ENCODE data around the gene PKN2. TPM values are rescaled to one million over a fixed set of nuclear protein-coding genes. Genes with fewer than 3 reads are reported as not detected.

PKN2 gene
- total and polyA plus RNA-seq, 9 of the 15 experiments (the other 6 are each of a cell fraction or from before 2014, with no cell fraction given) = 4.5 to 25.3 (median 19.2) TPM

DNA sequence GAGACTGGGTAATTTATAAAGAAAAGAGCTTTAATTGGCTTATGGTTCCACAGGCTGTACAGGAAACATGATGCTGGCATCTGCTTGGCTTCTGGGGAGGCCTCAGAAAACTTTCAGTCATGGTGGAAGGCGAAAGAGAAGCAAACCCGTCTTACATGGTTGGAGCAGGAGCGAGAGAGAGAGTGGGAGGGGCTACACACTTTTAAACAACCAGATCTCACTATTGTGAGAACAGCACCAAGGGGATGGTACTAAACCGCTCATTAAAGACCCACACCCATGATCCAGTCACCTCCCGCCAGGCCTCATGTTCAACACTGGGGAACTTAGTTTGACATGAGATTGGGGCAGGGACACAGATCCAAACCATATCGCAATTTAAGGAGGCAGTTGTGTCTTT, 69.4 kb downstream of the PKN2 start:
- peaks cover 16% of the 10 kb centered on the region; the same call in 2 of the 3 replicates for H3K79me2 ChIP-seq (ENCODE audit: control insufficient read depth, insufficient read depth, low read length)
- no peaks in the 10 kb centered on the region for H3K4me1 ChIP-seq (replicated peaks in 1 of 2; ENCODE audit: control insufficient read depth in 2 of 2, insufficient read depth in 2 of 2, low read length in 2 of 2)
- intact Hi-C loops (cut with micrococcal nuclease) (no loop called here), in situ Hi-C loops (cut with MboI) (no loop called here)
- H3K4me3 ChIP-seq = no peak overlapping the region
- H3K9me3 ChIP-seq (replicated peaks; ENCODE audit: control insufficient read depth, insufficient read depth, low read depth, low read length) = no peaks in the 10 kb centered on the region
- DNase-seq (ENCODE audit: extremely low read depth in 1 of 4, low spot score in 3 of 4) (no peak), ATAC-seq (no peak), FAIRE-seq (no peak)
- no peak overlapping the region for H3K9ac ChIP-seq (ENCODE audit: insufficient read depth in 1 of 2, low read depth in 2 of 2, low read length in 2 of 2)
- ChIA-PET CTCF (ENCODE audit: low intra/inter-chr PET ratio) (no interaction called here), POLR2A (interaction anchor here (1.0 kb wide), 1 partner anchor 137 kb away, joined by 3 read pairs; no protein-coding TSS in a partner anchor)
- H3K27me3 ChIP-seq (ENCODE audit: control insufficient read depth in 2 of 2, insufficient read depth in 2 of 2, low read length in 2 of 2) = no peaks in the 10 kb centered on the region
- H2AFZ ChIP-seq (ENCODE audit: low read depth, low read length) = no peak overlapping the region
- WGBS (ENCODE audit: insufficient coverage, low coverage, missing lambda C conversion rate) = 98% methylated on average over 6 of the region's 6 CpGs
- no peak overlapping the region for H3K4me2 ChIP-seq (ENCODE audit: insufficient read depth, low read length)
- no peak overlapping the region for H3K27ac ChIP-seq (ENCODE audit: extremely low read depth, low read depth, low read length)
- H3K36me3 ChIP-seq (ENCODE audit: control insufficient read depth, insufficient read depth, low read length) = peaks cover 23% of the 10 kb centered on the region; the same call in 2 of the 3 replicates
- H3K9me1 ChIP-seq (ENCODE audit: control insufficient read depth, insufficient read depth, low read length) = no peaks in the 10 kb centered on the region
- no TSS peak for BruUV-seq (replicated peaks)
- no peaks in the 10 kb centered on the region for H4K20me1 ChIP-seq (replicated peaks; ENCODE audit: control insufficient read depth, insufficient read depth, low read length)
- TF ChIP-seq EGR1 (conservative IDR thresholded peaks at IDR 0.05) (no peak), FOXA1 (IDR thresholded peaks at IDR 0.05; ENCODE audit: borderline replicate concordance) (no peak), SRSF3 (IDR thresholded peaks at IDR 0.05; ENCODE audit: insufficient read depth, low read length) (no peak), TSC22D4 (tag; IDR thresholded peaks at IDR 0.05) (no peak), HDGF (IDR thresholded peaks at IDR 0.05) (no peak)

GRCh38 chr1:88763649-88764406, 79.8 kb downstream of the PKN2 start:
- H4K20me1 ChIP-seq (replicated peaks; ENCODE audit: control insufficient read depth, insufficient read depth, low read length) = no peaks in the 10 kb centered on the region
- CTCF ChIA-PET (ENCODE audit: low intra/inter-chr PET ratio) = no interaction called here
- no peak overlapping the region for H3K27ac ChIP-seq (ENCODE audit: extremely low read depth, low read depth, low read length)
- H3K27me3 ChIP-seq (ENCODE audit: control insufficient read depth in 2 of 2, insufficient read depth in 2 of 2, low read length in 2 of 2) = no peaks in the 10 kb centered on the region
- no peak for DNase-seq (ENCODE audit: extremely low read depth in 1 of 4, low spot score in 3 of 4)
- POLR2A ChIA-PET = interaction anchor here (0.7 to 0.9 kb wide), 2 partner anchors 13 to 14 kb away, joined by 3 read pairs; no protein-coding TSS in a partner anchor
- ATAC-seq = no peak
- no peak overlapping the region for H3K4me2 ChIP-seq (ENCODE audit: insufficient read depth, low read length)
- H3K36me3 ChIP-seq (ENCODE audit: control insufficient read depth, insufficient read depth, low read length) = peaks cover 32% of the 10 kb centered on the region
- in situ Hi-C loops (cut with MboI) (no loop called here), intact Hi-C loops (cut with micrococcal nuclease) (no loop called here)
- no peaks in the 10 kb centered on the region for H3K9me1 ChIP-seq (ENCODE audit: control insufficient read depth, insufficient read depth, low read length)
- H3K4me3 ChIP-seq = no peak overlapping the region
- no peaks in the 10 kb centered on the region for H3K4me1 ChIP-seq (replicated peaks in 1 of 2; ENCODE audit: control insufficient read depth in 2 of 2, insufficient read depth in 2 of 2, low read length in 2 of 2)
- no peaks in the 10 kb centered on the region for H3K9me3 ChIP-seq (replicated peaks; ENCODE audit: control insufficient read depth, insufficient read depth, low read depth, low read length)
- BruUV-seq (replicated peaks) = no TSS peak
- H3K9ac ChIP-seq (ENCODE audit: insufficient read depth in 1 of 2, low read depth in 2 of 2, low read length in 2 of 2) = no peak overlapping the region
- WGBS (ENCODE audit: insufficient coverage, low coverage, missing lambda C conversion rate) = 38% methylated on average over 1 of the region's 1 CpG
- H2AFZ ChIP-seq (ENCODE audit: low read depth, low read length) = no peak overlapping the region
- peaks cover 23% of the 10 kb centered on the region for H3K79me2 ChIP-seq (ENCODE audit: control insufficient read depth, insufficient read depth, low read length)
- no peak for FAIRE-seq
- no peak for TF ChIP-seq TCFL5 (CRISPR knock-in tag; conservative IDR thresholded peaks at IDR 0.05)
- TF ChIP-seq HSF4 (CRISPR knock-in tag; IDR thresholded peaks at IDR 0.05; ENCODE audit: borderline replicate concordance) = no peak
- no peak for TF ChIP-seq IRF9 (tag; IDR thresholded peaks at IDR 0.05)
- no peak for TF ChIP-seq MECOM (CRISPR knock-in tag; IDR thresholded peaks at IDR 0.05)
- no peak for TF ChIP-seq ZNF436 (CRISPR knock-in tag; IDR thresholded peaks at IDR 0.05)
- TF ChIP-seq, protein P1, sequence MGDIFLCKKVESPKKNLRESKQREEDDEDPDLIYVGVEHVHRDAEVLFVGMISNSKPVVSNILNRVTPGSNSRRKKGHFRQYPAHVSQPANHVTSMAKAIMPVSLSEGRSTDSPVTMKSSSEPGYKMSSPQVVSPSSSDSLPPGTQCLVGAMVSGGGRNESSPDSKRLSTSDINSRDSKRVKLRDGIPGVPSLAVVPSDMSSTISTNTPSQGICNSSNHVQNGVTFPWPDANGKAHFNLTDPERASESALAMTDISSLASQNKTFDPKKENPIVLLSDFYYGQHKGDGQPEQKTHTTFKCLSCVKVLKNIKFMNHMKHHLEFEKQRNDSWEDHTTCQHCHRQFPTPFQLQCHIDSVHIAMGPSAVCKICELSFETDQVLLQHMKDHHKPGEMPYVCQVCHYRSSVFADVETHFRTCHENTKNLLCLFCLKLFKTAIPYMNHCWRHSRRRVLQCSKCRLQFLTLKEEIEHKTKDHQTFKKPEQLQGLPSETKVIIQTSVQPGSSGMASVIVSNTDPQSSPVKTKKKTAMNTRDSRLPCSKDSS (IDR thresholded peaks at IDR 0.05; ENCODE audit: low read depth, partially characterized antibody) = no peak
- no peak for TF ChIP-seq DDX20 (tag; IDR thresholded peaks at IDR 0.05; ENCODE audit: low read depth)
- TF ChIP-seq HMGN3 (IDR thresholded peaks at IDR 0.05; ENCODE audit: borderline replicate concordance, extremely low read depth, insufficient read length, low read depth, low read length) = no peak
- no peak for TF ChIP-seq ZNF764 (CRISPR knock-in tag; IDR thresholded peaks at IDR 0.05; ENCODE audit: low read depth)

All from K562 (cell line).